ENCODE results near the gene IFT52. TPM values are rescaled to one million over a fixed set of nuclear protein-coding genes. Genes with fewer than 3 reads are reported as not detected.
A peak's percentile ranks its signal among the peaks of the same experiment; 100 is the strongest.
"Not testable (repeated sequence)": the region's sequence is repeated elsewhere in the genome, so short reads cannot be mapped to it uniquely, and the experiment has no call there.

IFT52 gene
- total and polyA plus RNA-seq, 4 experiments from 2014 or later: 13.3 to 30.6 (median 22.8) TPM

- H3K9me3 ChIP-seq (ENCODE audit: control insufficient read depth in 1 of 2, low read length in 2 of 2): no peaks in the 10 kb centered on the region
- no peaks in the 10 kb centered on the region for H3K36me3 ChIP-seq (ENCODE audit: insufficient read depth, low read length)
- no peak overlapping the region for H3K4me3 ChIP-seq (ENCODE audit: low read length in 2 of 2)
- H3K36me3 Mint-ChIP-seq: peaks cover 10 to 13% of the 10 kb centered on the region in 2 donors
- ChIA-PET CTCF (ENCODE audit: partially characterized antibody) (interaction anchor here (0.9 kb wide), 1 partner anchor 10 kb away, joined by 3 read pairs; no protein-coding TSS in a partner anchor), POLR2A (ENCODE audit: partially characterized antibody) (no interaction called here)
- H3K27me3 ChIP-seq (ENCODE audit: insufficient read depth, low read length): no peaks in the 10 kb centered on the region
- no peak overlapping the region for H3K4me3 Mint-ChIP-seq
- intact Hi-C loops (cut with micrococcal nuclease): no loop called here
- peak overlapping the region in 1 of 7 donors; percentile 87 for H3K27ac Mint-ChIP-seq
- H3K4me1 ChIP-seq (ENCODE audit: insufficient read depth, low read length): no peaks in the 10 kb centered on the region
- peaks cover 0 to 2% (median 2%) of the 10 kb centered on the region in 4 donors for H3K4me1 Mint-ChIP-seq
- no peak for DNase-seq
- no peaks in the 10 kb centered on the region for H3K27me3 Mint-ChIP-seq
- no peaks in the 10 kb centered on the region for H3K9me3 Mint-ChIP-seq
- H3K27ac ChIP-seq (ENCODE audit: low read depth, low read length): no peak overlapping the region
Measured at GRCh38 chr20:43650997-43651525, 60.3 kb downstream of the IFT52 start.

GRCh38 chr20:43651650-43652184 is 61.0 kb downstream of the IFT52 start:
- DNase-seq; H3K4me3 Mint-ChIP-seq; intact Hi-C loops (cut with micrococcal nuclease); H3K4me1 Mint-ChIP-seq; H3K4me3 ChIP-seq (ENCODE audit: low read length in 2 of 2); H3K27ac ChIP-seq (ENCODE audit: low read depth, low read length); H3K9me3 Mint-ChIP-seq; H3K36me3 ChIP-seq (ENCODE audit: insufficient read depth, low read length); H3K27ac Mint-ChIP-seq; H3K36me3 Mint-ChIP-seq; H3K27me3 ChIP-seq (ENCODE audit: insufficient read depth, low read length); CTCF ChIA-PET (ENCODE audit: partially characterized antibody); H3K4me1 ChIP-seq (ENCODE audit: insufficient read depth, low read length); H3K27me3 Mint-ChIP-seq; H3K9me3 ChIP-seq (ENCODE audit: control insufficient read depth in 1 of 2, low read length in 2 of 2): not testable (repeated sequence)
- POLR2A ChIA-PET (ENCODE audit: partially characterized antibody): interaction anchor here (0.6 kb wide), 1 partner anchor 1177 kb away, joined by 3 read pairs; no protein-coding TSS in a partner anchor

DNA sequence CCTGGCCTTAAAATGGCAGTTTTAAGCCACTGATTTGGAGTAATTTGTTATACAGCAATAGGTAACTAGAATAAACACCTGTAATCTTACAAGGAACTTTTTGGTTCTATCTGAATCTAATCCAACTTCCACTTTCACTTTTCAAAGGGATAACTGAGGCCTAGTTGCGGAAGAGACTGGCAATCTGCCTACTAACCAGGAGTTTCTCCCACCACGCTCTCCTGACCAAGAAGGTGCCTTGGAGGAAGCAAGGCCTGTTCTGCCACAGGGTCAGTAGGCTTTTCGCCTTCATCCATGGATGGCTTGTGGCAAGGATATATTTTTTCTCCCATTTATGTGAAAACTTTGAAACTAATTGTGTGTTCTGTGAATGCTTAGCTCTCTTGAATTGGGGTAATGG is 63.2 kb downstream of the IFT52 start:
- peak overlapping the region in 1 of 8 donors; percentile 5 for H3K4me3 Mint-ChIP-seq
- peaks cover 0 to 6% of the 10 kb centered on the region in 2 donors for H3K36me3 Mint-ChIP-seq
- peaks cover 6 to 24% (median 13%) of the 10 kb centered on the region in 4 donors for H3K4me1 Mint-ChIP-seq
- H3K36me3 ChIP-seq (ENCODE audit: insufficient read depth, low read length): no peaks in the 10 kb centered on the region
- ChIA-PET CTCF (ENCODE audit: partially characterized antibody) (no interaction called here), POLR2A (ENCODE audit: partially characterized antibody) (no interaction called here)
- no peaks in the 10 kb centered on the region for H3K27me3 ChIP-seq (ENCODE audit: insufficient read depth, low read length)
- H3K4me1 ChIP-seq (ENCODE audit: insufficient read depth, low read length): peaks cover 9% of the 10 kb centered on the region
- no peaks in the 10 kb centered on the region for H3K9me3 Mint-ChIP-seq
- peak overlapping the region in 2 of 7 donors; percentile 5 to 9 for H3K27ac Mint-ChIP-seq
- DNase-seq: no peak
- no peak overlapping the region for H3K27ac ChIP-seq (ENCODE audit: low read depth, low read length)
- H3K9me3 ChIP-seq (ENCODE audit: control insufficient read depth in 1 of 2, low read length in 2 of 2): no peaks in the 10 kb centered on the region
- H3K4me3 ChIP-seq (ENCODE audit: low read length in 2 of 2): no peak overlapping the region
- intact Hi-C loops (cut with micrococcal nuclease): no loop called here
- no peaks in the 10 kb centered on the region for H3K27me3 Mint-ChIP-seq

- H3K27me3 ChIP-seq (ENCODE audit: insufficient read depth, low read length); H3K9me3 Mint-ChIP-seq; H3K36me3 Mint-ChIP-seq; intact Hi-C loops (cut with micrococcal nuclease); H3K36me3 ChIP-seq (ENCODE audit: insufficient read depth, low read length); CTCF ChIA-PET (ENCODE audit: partially characterized antibody); H3K27me3 Mint-ChIP-seq; H3K27ac ChIP-seq (ENCODE audit: low read depth, low read length); H3K9me3 ChIP-seq (ENCODE audit: control insufficient read depth in 1 of 2, low read length in 2 of 2); H3K27ac Mint-ChIP-seq; H3K4me3 ChIP-seq (ENCODE audit: low read length in 2 of 2); DNase-seq; H3K4me1 ChIP-seq (ENCODE audit: insufficient read depth, low read length): not testable (repeated sequence)
- Mint-ChIP-seq H3K4me3 (peak overlapping the region in 1 of 8 donors; percentile 17), H3K4me1 (peaks cover 4 to 24% (median 13%) of the 10 kb centered on the region in 4 donors)
- POLR2A ChIA-PET (ENCODE audit: partially characterized antibody): interaction anchor here (0.9 kb wide), 1 partner anchor 64 kb away, joined by 3 read pairs; the partner anchor contains the start of gene IFT52
Measured at GRCh38 chr20:43655176-43655575, 64.4 kb downstream of the IFT52 start.

DNA sequence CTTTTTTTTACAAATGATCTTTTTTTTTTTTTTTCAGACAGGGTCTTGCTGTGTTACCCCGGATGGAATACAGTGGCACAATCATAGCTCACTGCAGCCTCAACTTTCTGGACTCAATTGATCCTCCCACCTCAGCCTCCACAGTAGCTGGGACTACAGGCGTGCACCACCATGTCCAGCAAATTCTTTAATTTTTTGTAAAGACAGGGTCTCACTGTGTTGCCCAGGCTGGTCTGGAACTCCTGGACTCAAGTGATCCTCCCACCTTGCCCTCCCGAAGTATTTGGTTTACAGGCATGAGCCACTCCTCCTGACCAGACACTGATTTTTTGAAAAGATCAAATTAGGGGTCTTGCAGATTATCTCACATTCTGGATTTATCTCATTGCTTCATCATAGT is 65.2 kb downstream of the IFT52 start:
- Histone ChIP-seq H3K4me3 (ENCODE audit: low read length in 2 of 2) (no peak overlapping the region), H3K27ac (ENCODE audit: low read depth, low read length) (no peak overlapping the region), H3K9me3 (ENCODE audit: control insufficient read depth in 1 of 2, low read length in 2 of 2) (no peaks in the 10 kb centered on the region), H3K27me3 (ENCODE audit: insufficient read depth, low read length) (no peaks in the 10 kb centered on the region), H3K36me3 (ENCODE audit: insufficient read depth, low read length) (no peaks in the 10 kb centered on the region), H3K4me1 (ENCODE audit: insufficient read depth, low read length) (peaks cover 9% of the 10 kb centered on the region)
- H3K4me1 Mint-ChIP-seq: peaks cover 4 to 24% (median 13%) of the 10 kb centered on the region in 4 donors
- ChIA-PET POLR2A (ENCODE audit: partially characterized antibody) (interaction anchor here (0.9 kb wide), 1 partner anchor 65 kb away, joined by 3 read pairs; the partner anchor contains the start of gene IFT52), CTCF (ENCODE audit: partially characterized antibody) (interaction anchor here (0.7 kb wide), 1 partner anchor 9 kb away, joined by 3 read pairs; no protein-coding TSS in a partner anchor)
- no peak for DNase-seq
- peaks cover 0 to 6% of the 10 kb centered on the region in 2 donors for H3K36me3 Mint-ChIP-seq
- peak overlapping the region; percentile 6 to 81 (median 68) for H3K4me3 Mint-ChIP-seq
- peak overlapping the region in 6 of 7 donors; percentile 9 to 91 (median 66) for H3K27ac Mint-ChIP-seq
- H3K9me3 Mint-ChIP-seq: no peaks in the 10 kb centered on the region
- intact Hi-C loops (cut with micrococcal nuclease): no loop called here
- H3K27me3 Mint-ChIP-seq: no peaks in the 10 kb centered on the region

DNA sequence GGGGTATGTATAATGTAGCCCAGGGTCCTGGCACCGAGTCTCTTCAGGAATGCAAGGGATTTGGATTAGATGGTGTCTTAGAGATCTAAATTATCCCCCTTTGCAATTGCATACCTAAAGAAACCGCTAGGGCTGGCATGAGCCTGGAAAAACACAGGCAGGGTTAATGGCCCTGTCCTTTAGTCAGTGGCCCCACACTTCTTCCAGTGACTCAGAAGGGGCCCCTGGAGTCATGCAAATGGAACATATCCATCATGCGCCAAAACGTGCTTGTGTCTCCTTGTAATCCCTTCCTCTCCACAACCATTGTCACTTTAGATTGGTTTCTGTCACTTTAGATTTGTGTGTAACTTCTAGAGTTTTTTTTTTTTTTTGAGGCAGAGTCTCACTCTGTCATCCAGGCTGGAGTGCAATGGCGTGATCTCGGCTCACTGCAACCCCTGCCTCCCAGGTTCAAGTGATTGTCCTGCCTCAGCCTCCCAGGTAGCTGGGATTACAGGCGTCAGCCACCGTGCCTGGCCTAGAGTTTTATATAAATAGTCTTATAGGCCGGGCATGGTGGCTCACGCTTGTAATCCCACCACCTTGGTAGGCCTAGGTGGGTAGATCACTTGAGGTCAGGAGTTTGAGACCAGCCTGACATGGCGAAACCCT is 67.5 kb downstream of the IFT52 start:
- peaks cover 9% of the 10 kb centered on the region for H3K4me1 ChIP-seq (ENCODE audit: insufficient read depth, low read length)
- Mint-ChIP-seq H3K4me3 (peak overlapping the region; percentile 87 to 95 (median 93)), H3K4me1 (peaks cover 4 to 24% (median 13%) of the 10 kb centered on the region in 4 donors), H3K9me3 (no peaks in the 10 kb centered on the region), H3K27ac (peak overlapping the region; percentile 91 to 98 (median 94)), H3K36me3 (peaks cover 0 to 6% of the 10 kb centered on the region in 2 donors), H3K27me3 (no peaks in the 10 kb centered on the region)
- ChIA-PET POLR2A (ENCODE audit: partially characterized antibody) (no interaction called here), CTCF (ENCODE audit: partially characterized antibody) (no interaction called here)
- DNase-seq: peak in 1 of 5 donors; percentile 51
- intact Hi-C loops (cut with micrococcal nuclease): no loop called here
- H3K27me3 ChIP-seq (ENCODE audit: insufficient read depth, low read length): no peaks in the 10 kb centered on the region
- no peaks in the 10 kb centered on the region for H3K36me3 ChIP-seq (ENCODE audit: insufficient read depth, low read length)
- H3K27ac ChIP-seq (ENCODE audit: low read depth, low read length): peak overlapping the region; percentile 81
- H3K9me3 ChIP-seq (ENCODE audit: control insufficient read depth in 1 of 2, low read length in 2 of 2): no peaks in the 10 kb centered on the region
- peak overlapping the region; percentile 90 to 98 for H3K4me3 ChIP-seq (ENCODE audit: low read length in 2 of 2)

- Histone ChIP-seq H3K36me3 (ENCODE audit: insufficient read depth, low read length) (no peaks in the 10 kb centered on the region), H3K27ac (ENCODE audit: low read depth, low read length) (no peak overlapping the region), H3K4me3 (ENCODE audit: low read length in 2 of 2) (no peak overlapping the region), H3K4me1 (ENCODE audit: insufficient read depth, low read length) (peaks cover 9% of the 10 kb centered on the region), H3K9me3 (ENCODE audit: control insufficient read depth in 1 of 2, low read length in 2 of 2) (no peaks in the 10 kb centered on the region), H3K27me3 (ENCODE audit: insufficient read depth, low read length) (no peaks in the 10 kb centered on the region)
- H3K4me1 Mint-ChIP-seq: peaks cover 4 to 24% (median 13%) of the 10 kb centered on the region in 4 donors
- H3K27ac Mint-ChIP-seq: no peak overlapping the region
- DNase-seq: no peak
- ChIA-PET POLR2A (ENCODE audit: partially characterized antibody) (no interaction called here), CTCF (ENCODE audit: partially characterized antibody) (interaction anchor here (0.8 kb wide), 1 partner anchor 9 kb away, joined by 4 read pairs; no protein-coding TSS in a partner anchor)
- H3K9me3 Mint-ChIP-seq: no peaks in the 10 kb centered on the region
- intact Hi-C loops (cut with micrococcal nuclease): no loop called here
- peaks cover 0 to 6% of the 10 kb centered on the region in 2 donors for H3K36me3 Mint-ChIP-seq
- H3K27me3 Mint-ChIP-seq: no peaks in the 10 kb centered on the region
- peak overlapping the region in 2 of 8 donors; percentile 20 to 64 for H3K4me3 Mint-ChIP-seq
Measured at GRCh38 chr20:43658723-43659419, 68.1 kb downstream of the IFT52 start.

All from CD4-positive, alpha-beta memory T cell (primary cell).